Cardiac muscle cell (in vitro differentiated cells and primary cell): ENCODE measurements around the gene GALNT10. TPM values are rescaled to one million over a fixed set of nuclear protein-coding genes. Genes with fewer than 3 reads are reported as not detected.

Experiments
- DNase-seq, 2 donors: peaks; one replicate each; pipeline versions ENCODE4 v3.0.0 to v3.0.0-alpha.2; 2010 to 2017; ENCODE audit warnings: low read depth in 1 of 2, low spot score in 1 of 2
- H3K27ac ChIP-seq: fragments of 200-600 bp; sonication (generic); 2 replicates; pipeline ENCODE4 v1.5.1; 2016
- H3K27me3 ChIP-seq: fragments of 200-600 bp; sonication (generic); 2 replicates; pipeline ENCODE4 v1.6.0; 2016; ENCODE audit warnings: control low read depth
- H3K36me3 ChIP-seq: fragments of 200-600 bp; sonication (generic); 2 replicates; pipeline ENCODE4 v1.5.1; 2016; ENCODE audit warnings: control low read depth
- H3K4me1 ChIP-seq: fragments of 200-600 bp; sonication (generic); 2 replicates; pipeline ENCODE4 v1.8.1; 2017; ENCODE audit warnings: low read depth, mild to moderate bottlenecking, mixed run types
- H3K4me3 ChIP-seq: fragments of 200-600 bp; sonication (generic); 2 replicates; pipeline ENCODE4 v1.5.1; 2016; ENCODE audit warnings: mild to moderate bottlenecking
- H3K9me3 ChIP-seq: fragments of 200-600 bp; sonication (generic); 2 replicates; pipeline ENCODE4 v1.5.1; 2017; ENCODE audit warnings: low read depth, mild to moderate bottlenecking, control low read depth
- polyA plus RNA-seq: library from polyadenylated mRNA; unstranded; fragments of >200 nt; fragmentation: Nextera tagmentation; extraction: Ambion mirVana; gene quantifications from 2 replicates; pipeline ENCODE4 v1.2.1, GENCODE V29; 2016
- total RNA-seq: library from RNA; depleted of rRNA; stranded (reverse); fragments of >200 nt; gene quantifications from 2 replicates; pipeline ENCODE4 v1.2.3, GENCODE V29; 2016
- TF ChIP-seq, protein P1 (sequence below): IDR thresholded peaks from 2 replicates; pipeline ENCODE4 v1.5.1; 2012; ENCODE audit warnings: low read depth, mild to moderate bottlenecking, low read length

GALNT10 gene
- total and polyA plus RNA-seq, 2 experiments from 2014 or later: 8.2 TPM

DNA sequence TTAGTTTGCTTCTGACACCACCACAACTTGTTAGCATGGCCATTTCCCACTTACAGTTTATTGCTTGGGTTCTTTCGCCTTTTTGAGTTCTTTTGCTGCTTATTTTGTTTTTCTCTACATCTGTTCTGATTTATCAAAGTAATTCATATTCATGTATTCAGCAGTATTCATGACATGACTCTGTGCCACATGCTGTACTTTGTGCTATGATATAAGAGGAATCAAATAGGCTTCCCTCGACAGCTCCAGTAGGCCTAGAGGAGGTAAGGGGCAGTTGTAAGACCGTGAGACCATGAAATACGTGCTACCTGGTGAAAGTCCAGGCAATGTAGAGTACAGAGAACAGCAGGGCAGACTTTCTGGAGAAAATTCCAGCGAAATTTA, 144.5 kb downstream of the GALNT10 start:
- H3K36me3 ChIP-seq: no peaks in the 10 kb centered on the region
- no peak for DNase-seq
- H3K4me3 ChIP-seq: no peak overlapping the region
- TF ChIP-seq, protein P1, sequence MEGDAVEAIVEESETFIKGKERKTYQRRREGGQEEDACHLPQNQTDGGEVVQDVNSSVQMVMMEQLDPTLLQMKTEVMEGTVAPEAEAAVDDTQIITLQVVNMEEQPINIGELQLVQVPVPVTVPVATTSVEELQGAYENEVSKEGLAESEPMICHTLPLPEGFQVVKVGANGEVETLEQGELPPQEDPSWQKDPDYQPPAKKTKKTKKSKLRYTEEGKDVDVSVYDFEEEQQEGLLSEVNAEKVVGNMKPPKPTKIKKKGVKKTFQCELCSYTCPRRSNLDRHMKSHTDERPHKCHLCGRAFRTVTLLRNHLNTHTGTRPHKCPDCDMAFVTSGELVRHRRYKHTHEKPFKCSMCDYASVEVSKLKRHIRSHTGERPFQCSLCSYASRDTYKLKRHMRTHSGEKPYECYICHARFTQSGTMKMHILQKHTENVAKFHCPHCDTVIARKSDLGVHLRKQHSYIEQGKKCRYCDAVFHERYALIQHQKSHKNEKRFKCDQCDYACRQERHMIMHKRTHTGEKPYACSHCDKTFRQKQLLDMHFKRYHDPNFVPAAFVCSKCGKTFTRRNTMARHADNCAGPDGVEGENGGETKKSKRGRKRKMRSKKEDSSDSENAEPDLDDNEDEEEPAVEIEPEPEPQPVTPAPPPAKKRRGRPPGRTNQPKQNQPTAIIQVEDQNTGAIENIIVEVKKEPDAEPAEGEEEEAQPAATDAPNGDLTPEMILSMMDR: no peak
- no peaks in the 10 kb centered on the region for H3K4me1 ChIP-seq
- H3K27me3 ChIP-seq: no peaks in the 10 kb centered on the region
- no peaks in the 10 kb centered on the region for H3K9me3 ChIP-seq
- H3K27ac ChIP-seq: no peak overlapping the region

DNA sequence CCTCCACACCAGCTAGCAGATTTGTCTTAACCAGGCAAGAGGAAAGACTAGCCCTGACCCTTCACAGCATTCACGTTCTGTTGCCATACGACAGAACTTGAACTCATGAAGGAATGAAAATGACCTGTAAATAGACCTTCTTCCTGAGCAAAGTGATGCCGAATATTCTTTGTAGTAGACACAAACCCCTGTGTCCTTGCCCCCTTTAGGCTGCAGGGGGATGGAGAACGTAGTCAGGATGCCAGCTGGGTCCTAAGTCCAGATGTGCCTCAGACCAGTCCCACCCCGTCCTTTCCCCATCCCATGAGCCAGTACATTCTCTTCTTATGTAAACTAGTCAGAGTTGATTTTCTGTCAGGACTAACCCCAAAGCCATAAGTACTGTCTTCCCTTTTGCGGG, 151.1 kb downstream of the GALNT10 start:
- Histone ChIP-seq H3K27me3 (no peaks in the 10 kb centered on the region), H3K4me1 (peaks cover 17% of the 10 kb centered on the region)
- TF ChIP-seq, protein P1: no peak

DNA sequence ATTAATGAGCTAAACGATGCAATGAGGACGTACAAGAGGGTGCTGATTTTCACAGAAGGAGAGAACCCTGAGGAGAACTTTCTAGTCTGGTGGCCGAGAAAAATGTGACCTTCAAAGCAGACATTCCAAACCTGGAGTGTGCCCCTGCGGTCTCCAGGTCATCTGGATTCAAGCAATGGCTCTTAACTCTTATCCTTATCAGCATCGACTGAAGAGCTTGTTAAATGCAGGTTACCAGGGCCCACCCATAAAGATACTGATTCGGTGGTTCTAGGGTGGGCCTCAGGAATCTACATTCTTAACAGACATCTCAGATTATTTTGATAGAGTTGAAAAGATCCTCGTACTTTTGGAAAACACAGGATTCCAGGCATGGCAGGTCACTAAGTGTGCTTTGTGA, 151.7 kb downstream of the GALNT10 start:
- peaks cover 17% of the 10 kb centered on the region for H3K4me1 ChIP-seq
- DNase-seq: peak in 1 of 2 donors; percentile 27
- TF ChIP-seq, protein P1: no peak

More for the DNA sequence above, 151.1 kb downstream of the GALNT10 start:
- no peak overlapping the region for H3K27ac ChIP-seq
- H3K4me3 ChIP-seq: no peak overlapping the region
- DNase-seq: no peak
- no peaks in the 10 kb centered on the region for H3K36me3 ChIP-seq
- no peaks in the 10 kb centered on the region for H3K9me3 ChIP-seq

GRCh38 chr5:154342963-154343362, 152.4 kb downstream of the GALNT10 start:
- Histone ChIP-seq H3K9me3 (no peaks in the 10 kb centered on the region), H3K4me3 (no peak overlapping the region), H3K36me3 (no peaks in the 10 kb centered on the region), H3K4me1 (peaks cover 17% of the 10 kb centered on the region), H3K27ac (no peak overlapping the region), H3K27me3 (no peaks in the 10 kb centered on the region)
- TF ChIP-seq, protein P1: no peak
- DNase-seq: no peak

More for the DNA sequence above, 151.7 kb downstream of the GALNT10 start:
- Histone ChIP-seq H3K27ac (no peak overlapping the region), H3K27me3 (no peaks in the 10 kb centered on the region), H3K9me3 (no peaks in the 10 kb centered on the region), H3K36me3 (no peaks in the 10 kb centered on the region), H3K4me3 (no peak overlapping the region)

GRCh38 chr5:154344461-154344860, 153.9 kb downstream of the GALNT10 start:
- TF ChIP-seq, protein P1: no peak
- Histone ChIP-seq H3K4me3 (no peak overlapping the region), H3K4me1 (peaks cover 17% of the 10 kb centered on the region), H3K9me3 (no peaks in the 10 kb centered on the region), H3K36me3 (no peaks in the 10 kb centered on the region), H3K27ac (no peak overlapping the region), H3K27me3 (no peaks in the 10 kb centered on the region)
- no peak for DNase-seq
